H54 (cell line): ENCODE data around the gene NMNAT2.
"Not testable (repeated sequence)": the region's sequence is repeated elsewhere in the genome, so short reads cannot be mapped to it uniquely, and the experiment has no call there.

Experiments used
- DNase-seq: peaks from one replicate; pipeline ENCODE4 v3.0.0; 2011; ENCODE audit warnings: low spot score, mixed read lengths; ENCODE audit not compliant: insufficient read length
- FAIRE-seq: peaks from 3 replicates; lab custom pipeline; 2011; peaks lifted over from hg19 to GRCh38; lab: Jason Lieb, UNC
- POLR2A ChIP-seq: IDR thresholded peaks from 2 replicates; pipeline ENCODE4 v1.6.1; 2011; ENCODE audit warnings: low read depth, mild to moderate bottlenecking, low read length

The NMNAT2 gene

DNA sequence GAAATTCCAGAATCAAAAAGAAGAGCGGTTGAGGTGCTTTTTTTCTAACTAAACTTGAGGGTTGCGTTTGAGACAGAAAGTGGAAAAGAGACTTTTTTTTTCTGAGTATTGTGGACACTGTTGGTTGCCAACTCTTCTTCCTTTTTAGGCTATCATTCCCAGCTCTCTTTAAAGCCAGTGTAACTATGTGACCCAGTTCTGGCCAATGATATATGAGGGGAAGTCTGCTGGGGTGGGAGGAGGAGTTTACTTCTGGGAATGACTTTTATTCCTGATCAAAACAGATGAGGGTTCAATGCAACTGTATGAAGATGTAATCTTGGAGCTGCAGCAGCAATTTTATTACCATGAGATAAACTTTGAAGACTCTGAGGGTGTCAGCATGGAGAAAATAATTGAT is 17.3 kb upstream of the NMNAT2 start:
- no peak for TF ChIP-seq POLR2A
- FAIRE-seq (no peak), DNase-seq (no peak)

- FAIRE-seq (no peak), DNase-seq (no peak)
- no peak for TF ChIP-seq POLR2A
These were observed 15.5 kb upstream of the NMNAT2 start for GRCh38 chr1:183433703-183434102.

GRCh38 chr1:183432548-183432875 is 14.3 kb upstream of the NMNAT2 start:
- FAIRE-seq (peak; percentile 81), DNase-seq (peak; percentile 45)
- no peak for TF ChIP-seq POLR2A

GRCh38 chr1:183431840-183432547 is 13.8 kb upstream of the NMNAT2 start:
- no peak for TF ChIP-seq POLR2A
- no peak for DNase-seq
- no peak for FAIRE-seq

GRCh38 chr1:183427591-183427990 is 9.4 kb upstream of the NMNAT2 start:
- FAIRE-seq, DNase-seq: not testable (repeated sequence)

GRCh38 chr1:183424691-183425090 is 6.5 kb upstream of the NMNAT2 start:
- FAIRE-seq (no peak), DNase-seq (no peak)
- TF ChIP-seq POLR2A = no peak

GRCh38 chr1:183423541-183423940 is 5.4 kb upstream of the NMNAT2 start:
- TF ChIP-seq POLR2A = no peak
- DNase-seq (no peak), FAIRE-seq (no peak)

DNA sequence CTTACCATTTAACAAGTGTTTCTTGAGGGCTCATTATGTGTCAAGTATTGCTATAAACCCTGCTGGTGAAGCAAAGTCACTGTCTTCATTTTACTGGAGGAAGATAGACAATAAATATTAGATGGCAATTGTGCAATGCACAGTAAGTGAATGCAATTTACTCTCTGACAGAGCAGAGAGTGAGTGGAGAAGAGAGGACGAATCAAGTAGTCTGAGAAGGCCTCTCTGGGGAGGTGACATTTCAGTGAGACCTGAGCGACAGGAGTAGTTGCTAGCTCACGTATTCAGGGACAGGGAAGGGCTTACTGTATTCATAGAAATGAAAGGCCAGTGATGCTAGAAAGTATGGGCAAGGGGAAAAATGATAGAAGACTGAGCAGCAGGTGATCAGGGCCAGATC is 1.2 kb upstream of the NMNAT2 start:
- DNase-seq (no peak), FAIRE-seq (no peak)
- TF ChIP-seq POLR2A = no peak

GRCh38 chr1:183418696-183419095 is 516 bp upstream of the NMNAT2 start:
- DNase-seq (no peak), FAIRE-seq (no peak)
- TF ChIP-seq POLR2A = no peak

- FAIRE-seq (no peak), DNase-seq (no peak)
- no peak for TF ChIP-seq POLR2A
These were observed 1.1 kb downstream of the NMNAT2 start for GRCh38 chr1:183416850-183417771.

DNA sequence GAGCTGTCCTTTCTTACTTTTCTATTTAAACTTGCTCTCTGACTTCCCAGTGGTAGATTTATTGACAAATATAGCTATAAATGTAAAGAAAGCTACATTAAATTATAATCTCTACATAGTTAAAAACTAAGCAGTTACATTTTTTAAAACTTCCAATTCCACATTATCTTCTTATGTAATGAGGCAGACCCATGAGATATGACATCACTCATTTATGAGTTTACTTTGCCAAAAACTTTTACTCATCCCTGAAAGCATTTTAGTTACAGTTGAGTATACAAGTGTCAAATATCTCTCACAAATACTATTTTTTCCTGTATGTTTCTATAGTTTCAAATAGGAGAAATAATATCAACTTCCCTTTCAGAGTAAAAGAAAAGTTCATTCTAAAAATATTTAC is 3.8 kb downstream of the NMNAT2 start:
- DNase-seq (no peak), FAIRE-seq (no peak)
- no peak for TF ChIP-seq POLR2A

- no peak for TF ChIP-seq POLR2A
- no peak for FAIRE-seq
- DNase-seq = no peak
These were observed 7.1 kb downstream of the NMNAT2 start for GRCh38 chr1:183411091-183411490.

- TF ChIP-seq POLR2A = no peak
- DNase-seq (no peak), FAIRE-seq (no peak)
These were observed 10.2 kb downstream of the NMNAT2 start for GRCh38 chr1:183407961-183408360.

DNA sequence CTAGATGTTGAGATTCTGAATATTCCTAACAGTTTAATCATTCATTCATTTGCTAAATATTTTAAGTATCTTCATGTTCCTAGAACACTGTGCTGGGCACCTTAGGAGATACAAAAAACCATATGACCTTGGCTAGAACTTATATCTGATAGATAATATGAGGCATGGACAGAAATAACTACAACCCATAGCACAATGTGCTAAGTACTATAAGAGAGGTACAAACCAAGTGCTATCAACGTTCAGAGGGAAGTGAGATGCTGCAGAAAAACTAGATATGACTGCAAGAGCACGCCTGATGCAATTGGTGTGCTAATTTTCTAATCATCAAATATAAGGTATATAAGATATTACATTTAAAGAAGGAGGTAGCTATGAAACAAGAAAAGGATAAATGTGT is 10.7 kb downstream of the NMNAT2 start:
- no peak for TF ChIP-seq POLR2A
- FAIRE-seq (no peak), DNase-seq (no peak)

DNA sequence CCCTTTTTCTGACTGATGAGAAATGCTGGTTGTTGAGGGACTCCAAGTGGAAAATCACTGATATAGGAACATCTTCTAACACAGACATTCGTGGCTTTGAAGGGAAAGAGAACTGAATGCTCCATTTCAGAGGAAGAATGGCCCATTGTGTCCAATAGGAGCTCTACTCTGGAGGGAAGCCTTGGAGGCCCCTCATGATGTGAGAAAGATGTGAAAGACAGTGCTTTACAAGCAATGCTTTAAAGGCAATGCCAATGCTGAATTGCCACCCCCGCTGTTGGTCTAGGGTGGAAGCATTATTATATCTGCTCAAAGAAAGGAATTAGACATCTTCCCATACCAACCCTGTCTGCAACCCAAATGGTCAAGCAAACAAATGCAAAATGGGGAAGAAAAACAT is 13.7 kb downstream of the NMNAT2 start:
- no peak for TF ChIP-seq POLR2A
- DNase-seq = no peak
- FAIRE-seq = no peak

DNA sequence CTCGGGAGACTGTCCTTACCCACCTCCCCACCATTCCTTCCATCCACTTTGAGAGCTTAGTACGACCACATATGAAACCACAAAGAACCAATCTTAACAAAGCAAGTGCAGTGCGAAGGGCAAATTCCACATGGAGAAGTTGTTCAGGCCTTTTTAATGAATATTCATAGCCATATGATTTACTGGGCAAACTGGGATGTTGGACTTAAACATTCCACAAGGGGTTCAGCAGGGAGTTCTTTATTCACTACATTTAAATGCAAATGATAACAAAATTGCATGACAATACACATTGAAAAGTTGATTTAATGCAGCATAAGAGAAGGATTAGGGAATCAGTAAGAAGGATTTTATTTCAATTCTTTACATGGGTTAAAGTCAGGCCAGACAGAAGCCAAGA is 14.7 kb downstream of the NMNAT2 start:
- FAIRE-seq = no peak
- DNase-seq = no peak
- no peak for TF ChIP-seq POLR2A

- not testable (repeated sequence) for FAIRE-seq
These were observed 16.6 kb downstream of the NMNAT2 start for GRCh38 chr1:183401565-183401964.

More at GRCh38 chr1:183401565-183401964, 16.6 kb downstream of the NMNAT2 start:
- DNase-seq = not testable (repeated sequence)
